H9 (cell line): ENCODE measurements around the gene UVRAG. TPM values are rescaled to one million over a fixed set of nuclear protein-coding genes. Genes with fewer than 3 reads are reported as not detected.

Experiments used
- DNase-seq: peaks from one replicate; pipeline ENCODE4 v3.0.0-alpha.2; 2017
- H2AFZ ChIP-seq: one replicate; pipeline ENCODE4 v1.6.1; 2013; ENCODE audit warnings: mild to moderate bottlenecking, low read length, control low read depth, moderate library complexity
- H2AK5ac ChIP-seq: 2 replicates; pipeline ENCODE4 v1.6.1; 2013; ENCODE audit warnings: low read length, control low read depth, mixed read lengths; ENCODE audit not compliant: insufficient read length
- H2BK120ac ChIP-seq: one replicate; pipeline ENCODE4 v1.6.1; 2013; ENCODE audit warnings: low read depth, mild to moderate bottlenecking, low read length, control low read depth, inconsistent platforms; ENCODE audit not compliant: poor library complexity, severe bottlenecking
- H2BK12ac ChIP-seq: 2 replicates; pipeline ENCODE4 v1.6.1; 2013; ENCODE audit warnings: low read length, control low read depth, mixed read lengths, low read depth; ENCODE audit not compliant: insufficient read length
- H2BK15ac ChIP-seq: 2 replicates; pipeline ENCODE4 v1.6.1; 2013; ENCODE audit warnings: low read depth, low read length, control low read depth
- H2BK20ac ChIP-seq: one replicate; pipeline ENCODE4 v1.6.1; 2013; ENCODE audit warnings: low read depth, mild to moderate bottlenecking, low read length, control low read depth, inconsistent platforms; ENCODE audit not compliant: poor library complexity, severe bottlenecking
- H2BK5ac ChIP-seq: 2 replicates; pipeline ENCODE4 v1.6.1; 2013; ENCODE audit warnings: low read length, control low read depth, mixed read lengths; ENCODE audit not compliant: insufficient read length
- H3K14ac ChIP-seq: 2 replicates; pipeline ENCODE4 v1.6.1; 2013; ENCODE audit warnings: low read length, control low read depth; ENCODE audit not compliant: insufficient read depth
- H3K18ac ChIP-seq: 2 replicates; pipeline ENCODE4 v1.6.1; 2013; ENCODE audit warnings: low read depth, mild to moderate bottlenecking, mixed read lengths, low read length, control low read depth; ENCODE audit not compliant: insufficient read length
- H3K23ac ChIP-seq: 2 replicates; pipeline ENCODE4 v1.6.1; 2013; ENCODE audit warnings: low read length, control low read depth, mixed read lengths, low read depth; ENCODE audit not compliant: insufficient read length
- H3K23me2 ChIP-seq: 2 replicates; pipeline ENCODE4 v1.6.1; 2013; ENCODE audit warnings: low read depth, mild to moderate bottlenecking, mixed read lengths, low read length, control low read depth; ENCODE audit not compliant: insufficient read length, poor library complexity, severe bottlenecking
- H3K27ac ChIP-seq: 2 replicates; pipeline ENCODE4 v1.5.1; 2013; ENCODE audit warnings: low read length, control low read depth, mixed read lengths, low read depth; ENCODE audit not compliant: insufficient read length
- H3K27me3 ChIP-seq: 2 replicates; pipeline ENCODE4 v1.6.1; 2013; ENCODE audit warnings: low read length, control low read depth, inconsistent platforms; ENCODE audit not compliant: insufficient read depth
- H3K4ac ChIP-seq: 2 replicates; pipeline ENCODE4 v1.6.1; 2013; ENCODE audit warnings: low read depth, mild to moderate bottlenecking, control low read depth, inconsistent platforms, low read length, moderate library complexity
- H3K4me1 ChIP-seq: 2 replicates; pipeline ENCODE4 v1.6.1; 2013; ENCODE audit warnings: low read length, control low read depth, inconsistent platforms; ENCODE audit not compliant: insufficient read depth
- H3K4me2 ChIP-seq: 2 replicates; pipeline ENCODE4 v1.6.1; 2013; ENCODE audit warnings: low read length, control low read depth, mixed read lengths; ENCODE audit not compliant: insufficient read length, insufficient read depth
- H3K56ac ChIP-seq: 2 replicates; pipeline ENCODE4 v1.6.1; 2013; ENCODE audit warnings: low read depth, mild to moderate bottlenecking, mixed read lengths, low read length, control low read depth; ENCODE audit not compliant: insufficient read length
- H3K79me1 ChIP-seq: 2 replicates; pipeline ENCODE4 v1.6.1; 2013; ENCODE audit warnings: low read depth, mild to moderate bottlenecking, moderate library complexity, low read length, control low read depth, inconsistent platforms; ENCODE audit not compliant: insufficient read depth, poor library complexity, severe bottlenecking
- H3K79me2 ChIP-seq: 2 replicates; pipeline ENCODE4 v1.6.1; 2013; ENCODE audit warnings: low read length, control low read depth, inconsistent platforms; ENCODE audit not compliant: insufficient read depth
- H3K9ac ChIP-seq: 2 replicates; pipeline ENCODE4 v1.6.1; 2013; ENCODE audit warnings: low read length, control low read depth, mixed read lengths; ENCODE audit not compliant: insufficient read length; ENCODE audit errors: extremely low read depth
- H3K9me3 ChIP-seq: one replicate; pipeline ENCODE4 v1.6.1; 2013; ENCODE audit warnings: low read depth, low read length, inconsistent platforms; ENCODE audit not compliant: control insufficient read depth
- H3T11ph ChIP-seq: one replicate; pipeline ENCODE4 v1.6.1; 2013; ENCODE audit warnings: mild to moderate bottlenecking, low read length, control low read depth, inconsistent platforms
- H4K20me1 ChIP-seq: one replicate; pipeline ENCODE4 v1.6.1; 2013; ENCODE audit not compliant: control insufficient read depth, insufficient read length, insufficient read depth
- H4K5ac ChIP-seq: 2 replicates; pipeline ENCODE4 v1.6.1; 2013; ENCODE audit warnings: low read depth, mild to moderate bottlenecking, mixed read lengths, low read length, control low read depth; ENCODE audit not compliant: insufficient read length
- H4K8ac ChIP-seq: replicated peaks from 2 replicates; pipeline ENCODE4 v1.6.1; 2013; ENCODE audit warnings: low read length, control low read depth, mixed read lengths, low read depth; ENCODE audit not compliant: insufficient read length
- H4K91ac ChIP-seq: 2 replicates; pipeline ENCODE4 v1.6.1; 2013; ENCODE audit warnings: low read depth, mild to moderate bottlenecking, moderate library complexity, mixed read lengths, low read length, control low read depth; ENCODE audit not compliant: insufficient read length
- H3K27ac Mint-ChIP-seq, 3 experiments: 2 replicates in 2 of 3; 3 replicates in 1 of 3; pipeline ENCODE4 v1.8.0; 2020 to 2021; ENCODE audit warnings: mixed read lengths in 3 of 3, mild to moderate bottlenecking in 1 of 3, moderate library complexity in 1 of 3
- H3K27me3 Mint-ChIP-seq: 2 replicates; pipeline ENCODE4 v1.8.0; 2021; ENCODE audit warnings: low read depth, mild to moderate bottlenecking, moderate library complexity, mixed read lengths
- H3K36me3 Mint-ChIP-seq, 3 experiments: 2 replicates in 2 of 3; 3 replicates in 1 of 3; pipeline ENCODE4 v1.8.0; 2020 to 2021; ENCODE audit warnings: low read depth in 3 of 3, mixed read lengths in 3 of 3; ENCODE audit not compliant: insufficient read depth in 1 of 3
- H3K4me1 Mint-ChIP-seq, 2 experiments: 2 replicates each; pipeline ENCODE4 v1.8.0; 2020; ENCODE audit warnings: mixed read lengths in 2 of 2
- H3K4me3 Mint-ChIP-seq, 2 experiments: 2 replicates in 1 of 2; 3 replicates in 1 of 2; pipeline ENCODE4 v1.8.0; 2020 to 2021; ENCODE audit warnings: mild to moderate bottlenecking in 2 of 2, mixed read lengths in 2 of 2, moderate library complexity in 1 of 2
- H3K9me3 Mint-ChIP-seq, 2 experiments: 2 replicates in 1 of 2; 3 replicates in 1 of 2; pipeline ENCODE4 v1.8.0; 2020; ENCODE audit warnings: mild to moderate bottlenecking in 2 of 2, mixed read lengths in 2 of 2, moderate library complexity in 1 of 2
- CTCF ChIP-seq: fragments of 200-600 bp; sonication (generic); conservative IDR thresholded peaks from 3 replicates; pipeline ENCODE4 v1.8.0; 2021; ENCODE audit warnings: antibody characterized with exemption, mild to moderate bottlenecking
- WGBS: extraction: QIAGEN DNeasy Blood & Tissue Kit; methylation state at CpG from one replicate; pipeline ENCODE4 v1.1.7; 2013; ENCODE audit warnings: missing lambda C conversion rate, low lambda C conversion rate, mixed read lengths; ENCODE audit not compliant: insufficient read length; ENCODE audit errors: extremely low coverage; 5-methylcytosine and 5-hydroxymethylcytosine counted together
- total RNA-seq: library from RNA; stranded (reverse); gene quantifications from 2 replicates; pipeline ENCODE4 v1.2.1, GENCODE V29; 2021

The UVRAG gene
- total RNA-seq, 1 experiment from 2014 or later: 18.5 TPM

GRCh38 chr11:75938543-75938942 is 123.5 kb downstream of the UVRAG start:
- Histone ChIP-seq H2BK5ac (no peak overlapping the region), H3K27ac (no peak overlapping the region), H2BK15ac (no peak overlapping the region), H3K4me1 (no peaks in the 10 kb centered on the region), H3K9ac (no peak overlapping the region), H3K56ac (no peak overlapping the region), H3K4ac (no peak overlapping the region), H3K27me3 (no peaks in the 10 kb centered on the region), H4K91ac (no peak overlapping the region), H3K9me3 (no peaks in the 10 kb centered on the region), H3K79me1 (no peaks in the 10 kb centered on the region), H2BK20ac (no peak overlapping the region), H3K18ac (no peak overlapping the region), H3K23me2 (no peaks in the 10 kb centered on the region), H4K5ac (no peak overlapping the region), H3K4me2 (no peak overlapping the region), H3K23ac (no peak overlapping the region), H4K20me1 (no peaks in the 10 kb centered on the region), H2BK12ac (no peak overlapping the region), H2AFZ (no peak overlapping the region), H4K8ac (no peak overlapping the region), H3T11ph (no peak overlapping the region), H3K79me2 (no peaks in the 10 kb centered on the region), H2BK120ac (no peak overlapping the region), H3K14ac (no peak overlapping the region), H2AK5ac (no peak overlapping the region)
- no peaks in the 10 kb centered on the region for H3K9me3 Mint-ChIP-seq
- H3K4me1 Mint-ChIP-seq: peaks cover 0 to 5% of the 10 kb centered on the region in 2 experiments; a peak in 1 of 4 replicates
- H3K4me3 Mint-ChIP-seq: no peak overlapping the region
- no peak for DNase-seq
- H3K27ac Mint-ChIP-seq: no peak overlapping the region
- TF ChIP-seq CTCF: no peak
- no peaks in the 10 kb centered on the region for H3K36me3 Mint-ChIP-seq
- H3K27me3 Mint-ChIP-seq: no peaks in the 10 kb centered on the region
- WGBS: no CpG with 5 or more reads among the region's 3 CpGs
